Neuronal stem cell (in vitro differentiated cells): ENCODE data around the gene EDNRB. TPM values are rescaled to one million over a fixed set of nuclear protein-coding genes. Genes with fewer than 3 reads are reported as not detected.
"Not testable (repeated sequence)": the region's sequence is repeated elsewhere in the genome, so short reads cannot be mapped to it uniquely, and the experiment has no call there.

Experiments used
- DNase-seq: peaks from one replicate; pipeline ENCODE4 v3.0.0-alpha.2; 2013; ENCODE audit warnings: low spot score
- H2AFZ ChIP-seq: one replicate; pipeline ENCODE4 v1.6.1; 2013; ENCODE audit warnings: mild to moderate bottlenecking, low read length, inconsistent platforms
- H2AK5ac ChIP-seq: 2 replicates; pipeline ENCODE4 v1.6.1; 2013; ENCODE audit warnings: low read depth, mild to moderate bottlenecking, inconsistent platforms, low read length, moderate library complexity, mixed read lengths
- H2BK120ac ChIP-seq: 2 replicates; pipeline ENCODE4 v1.6.1; 2013; ENCODE audit warnings: low read depth, mild to moderate bottlenecking, inconsistent platforms, low read length, moderate library complexity, mixed read lengths
- H2BK12ac ChIP-seq: one replicate; pipeline ENCODE4 v1.6.1; 2013; ENCODE audit warnings: low read length, inconsistent platforms
- H2BK15ac ChIP-seq: 2 replicates; pipeline ENCODE4 v1.6.1; 2013; ENCODE audit warnings: mild to moderate bottlenecking, low read length, inconsistent platforms, mixed read lengths
- H2BK5ac ChIP-seq: one replicate; pipeline ENCODE4 v1.6.1; 2013; ENCODE audit warnings: inconsistent platforms, mild to moderate bottlenecking, low read length, moderate library complexity
- H3K14ac ChIP-seq: one replicate; pipeline ENCODE4 v1.6.1; 2013; ENCODE audit warnings: low read length, inconsistent platforms
- H3K18ac ChIP-seq: 2 replicates; pipeline ENCODE4 v1.6.1; 2013; ENCODE audit warnings: low read length, inconsistent platforms
- H3K23ac ChIP-seq: 2 replicates; pipeline ENCODE4 v1.6.1; 2013; ENCODE audit warnings: low read depth, mild to moderate bottlenecking, mixed read lengths, low read length, inconsistent platforms; ENCODE audit not compliant: poor library complexity
- H3K27ac ChIP-seq: replicated peaks from 3 replicates; pipeline ENCODE4 v1.5.1; 2013; ENCODE audit warnings: low read length, inconsistent platforms
- H3K27me3 ChIP-seq, 3 experiments: 2 replicates each; pipeline ENCODE4 v1.6.1; 2013; ENCODE audit warnings: low read length in 3 of 3, mild to moderate bottlenecking in 2 of 3, inconsistent platforms in 1 of 3, low read depth in 1 of 3, mixed read lengths in 1 of 3, moderate library complexity in 1 of 3; ENCODE audit not compliant: control insufficient read depth in 3 of 3, insufficient read depth in 3 of 3
- H3K36me3 ChIP-seq, 2 donors: replicated peaks in 1 of 2; 2 replicates each; pipeline ENCODE4 v1.6.1; 2013; ENCODE audit warnings: low read length in 2 of 2; ENCODE audit not compliant: control insufficient read depth in 2 of 2, insufficient read depth in 2 of 2
- H3K4ac ChIP-seq: 2 replicates; pipeline ENCODE4 v1.6.1; 2013; ENCODE audit warnings: inconsistent platforms, mild to moderate bottlenecking, low read length, moderate library complexity
- H3K4me1 ChIP-seq, 2 donors: 1 replicate in 1 of 2; 2 replicates in 1 of 2; pipeline ENCODE4 v1.6.1; 2013; ENCODE audit warnings: low read length in 2 of 2, low read depth in 1 of 2; ENCODE audit not compliant: control insufficient read depth in 2 of 2, insufficient read depth in 1 of 2
- H3K4me2 ChIP-seq: one replicate; pipeline ENCODE4 v1.6.1; 2013; ENCODE audit warnings: mild to moderate bottlenecking, low read length, inconsistent platforms; ENCODE audit not compliant: insufficient read depth, poor library complexity, severe bottlenecking
- H3K4me3 ChIP-seq, 2 donors: 2 replicates each; pipeline ENCODE4 v1.5.1; 2013; ENCODE audit warnings: low read length in 2 of 2, mild to moderate bottlenecking in 2 of 2, inconsistent platforms in 1 of 2, moderate library complexity in 1 of 2
- H3K79me1 ChIP-seq: one replicate; pipeline ENCODE4 v1.6.1; 2013; ENCODE audit warnings: low read depth, mild to moderate bottlenecking, inconsistent platforms, low read length, moderate library complexity
- H3K9ac ChIP-seq: one replicate; pipeline ENCODE4 v1.6.1; 2013; ENCODE audit warnings: mild to moderate bottlenecking, low read depth, low read length, inconsistent platforms; ENCODE audit not compliant: poor library complexity
- H3K9me3 ChIP-seq, 2 donors: replicated peaks in 1 of 2; 2 replicates each; pipeline versions ENCODE3 to v1.6.1; 2013; ENCODE audit warnings: low read length in 2 of 2, mild to moderate bottlenecking in 2 of 2, inconsistent platforms in 1 of 2, low read depth in 1 of 2, mixed read lengths in 1 of 2, moderate library complexity in 1 of 2; ENCODE audit not compliant: control insufficient read depth in 2 of 2, insufficient read depth in 1 of 2
- H4K8ac ChIP-seq: one replicate; pipeline ENCODE4 v1.6.1; 2013; ENCODE audit warnings: low read depth, mild to moderate bottlenecking, inconsistent platforms, low read length, moderate library complexity
- H4K91ac ChIP-seq: one replicate; pipeline ENCODE4 v1.6.1; 2013; ENCODE audit warnings: low read length, low read depth, mild to moderate bottlenecking, inconsistent platforms; ENCODE audit not compliant: poor library complexity
- WGBS, 2 donors: extraction: QIAGEN DNeasy Blood & Tissue Kit; methylation state at CpG; one replicate each; pipeline ENCODE4 v1.1.7; 2013; ENCODE audit warnings: missing lambda C conversion rate in 2 of 2, mixed read lengths in 1 of 2; ENCODE audit not compliant: insufficient read length in 2 of 2, insufficient replicate concordance in 1 of 2; ENCODE audit errors: extremely low coverage in 2 of 2; 5-methylcytosine and 5-hydroxymethylcytosine counted together
- small RNA-seq: library from polyadenylated mRNA; stranded (forward); fragments of <200 nt; extraction: miRNeasy Mini kit (QIAGEN cat#:217004); gene quantifications from one replicate; pipeline ENCODE3, GENCODE V24; 2013; ENCODE audit not compliant: insufficient read depth

Gene EDNRB

GRCh38 chr13:77848050-77848449 is 70.6 kb downstream of the EDNRB start:
- H2BK15ac ChIP-seq: not testable (repeated sequence)

GRCh38 chr13:77846173-77846572 is 72.5 kb downstream of the EDNRB start:
- H3K4me3 ChIP-seq: no peak overlapping the region
- H2AK5ac ChIP-seq: no peak overlapping the region
- H2BK12ac ChIP-seq: no peak overlapping the region
- H4K8ac ChIP-seq: no peak overlapping the region
- H3K23ac ChIP-seq: no peak overlapping the region
- no peak overlapping the region for H4K91ac ChIP-seq
- no peak overlapping the region for H3K18ac ChIP-seq
- no peaks in the 10 kb centered on the region for H3K79me1 ChIP-seq
- no peak overlapping the region for H2BK15ac ChIP-seq
- DNase-seq: no peak
- no peak overlapping the region for H3K4ac ChIP-seq
- H3K27me3 ChIP-seq: no peaks in the 10 kb centered on the region
- H3K4me1 ChIP-seq: no peaks in the 10 kb centered on the region
- no peak overlapping the region for H3K27ac ChIP-seq
- no peaks in the 10 kb centered on the region for H3K36me3 ChIP-seq
- H2BK5ac ChIP-seq: no peak overlapping the region
- no peak overlapping the region for H3K9ac ChIP-seq
- no peak overlapping the region for H3K14ac ChIP-seq
- peaks cover 0 to 7% of the 10 kb centered on the region in 2 donors for H3K9me3 ChIP-seq
- no peak overlapping the region for H3K4me2 ChIP-seq
- WGBS, 2 donors: no CpG with 5 or more reads among the region's 1 CpG
- H2AFZ ChIP-seq: peak overlapping the region; percentile 67
- H2BK120ac ChIP-seq: no peak overlapping the region

More at GRCh38 chr13:77848050-77848449, 70.6 kb downstream of the EDNRB start:
- H2BK12ac ChIP-seq, H3K79me1 ChIP-seq, H3K4ac ChIP-seq, DNase-seq, H3K4me3 ChIP-seq, H3K23ac ChIP-seq, H3K36me3 ChIP-seq, H4K8ac ChIP-seq, H3K9me3 ChIP-seq, H3K14ac ChIP-seq, H3K9ac ChIP-seq, H4K91ac ChIP-seq, H3K27me3 ChIP-seq, H2BK5ac ChIP-seq, H2AFZ ChIP-seq, H2AK5ac ChIP-seq, H3K27ac ChIP-seq, H2BK120ac ChIP-seq, H3K18ac ChIP-seq, H3K4me1 ChIP-seq, H3K4me2 ChIP-seq: not testable (repeated sequence)
- no CpG with 5 or more reads among the region's 4 CpGs for WGBS, 2 donors

Small RNAs within 50 kb of the gene (small RNA-seq; reads per million reads assigned to genes)
- gene RN7SL810P: not detected
